H9 (cell line): ENCODE data around the gene R3HDM2. TPM values are rescaled to one million over a fixed set of nuclear protein-coding genes. Genes with fewer than 3 reads are reported as not detected.

Experiments used
- DNase-seq: peaks from one replicate; pipeline ENCODE4 v3.0.0-alpha.2; 2017
- H2AFZ ChIP-seq: one replicate; pipeline ENCODE4 v1.6.1; 2013; ENCODE audit warnings: mild to moderate bottlenecking, low read length, control low read depth, moderate library complexity
- H2AK5ac ChIP-seq: 2 replicates; pipeline ENCODE4 v1.6.1; 2013; ENCODE audit warnings: low read length, control low read depth, mixed read lengths; ENCODE audit not compliant: insufficient read length
- H2BK120ac ChIP-seq: one replicate; pipeline ENCODE4 v1.6.1; 2013; ENCODE audit warnings: low read depth, mild to moderate bottlenecking, low read length, control low read depth, inconsistent platforms; ENCODE audit not compliant: poor library complexity, severe bottlenecking
- H2BK12ac ChIP-seq: 2 replicates; pipeline ENCODE4 v1.6.1; 2013; ENCODE audit warnings: low read length, control low read depth, mixed read lengths, low read depth; ENCODE audit not compliant: insufficient read length
- H2BK15ac ChIP-seq: 2 replicates; pipeline ENCODE4 v1.6.1; 2013; ENCODE audit warnings: low read depth, low read length, control low read depth
- H2BK20ac ChIP-seq: one replicate; pipeline ENCODE4 v1.6.1; 2013; ENCODE audit warnings: low read depth, mild to moderate bottlenecking, low read length, control low read depth, inconsistent platforms; ENCODE audit not compliant: poor library complexity, severe bottlenecking
- H2BK5ac ChIP-seq: 2 replicates; pipeline ENCODE4 v1.6.1; 2013; ENCODE audit warnings: low read length, control low read depth, mixed read lengths; ENCODE audit not compliant: insufficient read length
- H3K14ac ChIP-seq: 2 replicates; pipeline ENCODE4 v1.6.1; 2013; ENCODE audit warnings: low read length, control low read depth; ENCODE audit not compliant: insufficient read depth
- H3K18ac ChIP-seq: 2 replicates; pipeline ENCODE4 v1.6.1; 2013; ENCODE audit warnings: low read depth, mild to moderate bottlenecking, mixed read lengths, low read length, control low read depth; ENCODE audit not compliant: insufficient read length
- H3K23ac ChIP-seq: 2 replicates; pipeline ENCODE4 v1.6.1; 2013; ENCODE audit warnings: low read length, control low read depth, mixed read lengths, low read depth; ENCODE audit not compliant: insufficient read length
- H3K23me2 ChIP-seq: 2 replicates; pipeline ENCODE4 v1.6.1; 2013; ENCODE audit warnings: low read depth, mild to moderate bottlenecking, mixed read lengths, low read length, control low read depth; ENCODE audit not compliant: insufficient read length, poor library complexity, severe bottlenecking
- H3K27ac ChIP-seq: 2 replicates; pipeline ENCODE4 v1.5.1; 2013; ENCODE audit warnings: low read length, control low read depth, mixed read lengths, low read depth; ENCODE audit not compliant: insufficient read length
- H3K27me3 ChIP-seq: 2 replicates; pipeline ENCODE4 v1.6.1; 2013; ENCODE audit warnings: low read length, control low read depth, inconsistent platforms; ENCODE audit not compliant: insufficient read depth
- H3K4ac ChIP-seq: 2 replicates; pipeline ENCODE4 v1.6.1; 2013; ENCODE audit warnings: low read depth, mild to moderate bottlenecking, control low read depth, inconsistent platforms, low read length, moderate library complexity
- H3K4me1 ChIP-seq: 2 replicates; pipeline ENCODE4 v1.6.1; 2013; ENCODE audit warnings: low read length, control low read depth, inconsistent platforms; ENCODE audit not compliant: insufficient read depth
- H3K4me2 ChIP-seq: 2 replicates; pipeline ENCODE4 v1.6.1; 2013; ENCODE audit warnings: low read length, control low read depth, mixed read lengths; ENCODE audit not compliant: insufficient read length, insufficient read depth
- H3K56ac ChIP-seq: 2 replicates; pipeline ENCODE4 v1.6.1; 2013; ENCODE audit warnings: low read depth, mild to moderate bottlenecking, mixed read lengths, low read length, control low read depth; ENCODE audit not compliant: insufficient read length
- H3K79me1 ChIP-seq: 2 replicates; pipeline ENCODE4 v1.6.1; 2013; ENCODE audit warnings: low read depth, mild to moderate bottlenecking, moderate library complexity, low read length, control low read depth, inconsistent platforms; ENCODE audit not compliant: insufficient read depth, poor library complexity, severe bottlenecking
- H3K79me2 ChIP-seq: 2 replicates; pipeline ENCODE4 v1.6.1; 2013; ENCODE audit warnings: low read length, control low read depth, inconsistent platforms; ENCODE audit not compliant: insufficient read depth
- H3K9ac ChIP-seq: 2 replicates; pipeline ENCODE4 v1.6.1; 2013; ENCODE audit warnings: low read length, control low read depth, mixed read lengths; ENCODE audit not compliant: insufficient read length; ENCODE audit errors: extremely low read depth
- H3K9me3 ChIP-seq: one replicate; pipeline ENCODE4 v1.6.1; 2013; ENCODE audit warnings: low read depth, low read length, inconsistent platforms; ENCODE audit not compliant: control insufficient read depth
- H3T11ph ChIP-seq: one replicate; pipeline ENCODE4 v1.6.1; 2013; ENCODE audit warnings: mild to moderate bottlenecking, low read length, control low read depth, inconsistent platforms
- H4K20me1 ChIP-seq: one replicate; pipeline ENCODE4 v1.6.1; 2013; ENCODE audit not compliant: control insufficient read depth, insufficient read length, insufficient read depth
- H4K5ac ChIP-seq: 2 replicates; pipeline ENCODE4 v1.6.1; 2013; ENCODE audit warnings: low read depth, mild to moderate bottlenecking, mixed read lengths, low read length, control low read depth; ENCODE audit not compliant: insufficient read length
- H4K8ac ChIP-seq: replicated peaks from 2 replicates; pipeline ENCODE4 v1.6.1; 2013; ENCODE audit warnings: low read length, control low read depth, mixed read lengths, low read depth; ENCODE audit not compliant: insufficient read length
- H4K91ac ChIP-seq: 2 replicates; pipeline ENCODE4 v1.6.1; 2013; ENCODE audit warnings: low read depth, mild to moderate bottlenecking, moderate library complexity, mixed read lengths, low read length, control low read depth; ENCODE audit not compliant: insufficient read length
- H3K27ac Mint-ChIP-seq, 3 experiments: 2 replicates in 2 of 3; 3 replicates in 1 of 3; pipeline ENCODE4 v1.8.0; 2020 to 2021; ENCODE audit warnings: mixed read lengths in 3 of 3, mild to moderate bottlenecking in 1 of 3, moderate library complexity in 1 of 3
- H3K27me3 Mint-ChIP-seq: 2 replicates; pipeline ENCODE4 v1.8.0; 2021; ENCODE audit warnings: low read depth, mild to moderate bottlenecking, moderate library complexity, mixed read lengths
- H3K36me3 Mint-ChIP-seq, 3 experiments: 2 replicates in 2 of 3; 3 replicates in 1 of 3; pipeline ENCODE4 v1.8.0; 2020 to 2021; ENCODE audit warnings: low read depth in 3 of 3, mixed read lengths in 3 of 3; ENCODE audit not compliant: insufficient read depth in 1 of 3
- H3K4me1 Mint-ChIP-seq, 2 experiments: 2 replicates each; pipeline ENCODE4 v1.8.0; 2020; ENCODE audit warnings: mixed read lengths in 2 of 2
- H3K4me3 Mint-ChIP-seq, 2 experiments: 2 replicates in 1 of 2; 3 replicates in 1 of 2; pipeline ENCODE4 v1.8.0; 2020 to 2021; ENCODE audit warnings: mild to moderate bottlenecking in 2 of 2, mixed read lengths in 2 of 2, moderate library complexity in 1 of 2
- H3K9me3 Mint-ChIP-seq, 2 experiments: 2 replicates in 1 of 2; 3 replicates in 1 of 2; pipeline ENCODE4 v1.8.0; 2020; ENCODE audit warnings: mild to moderate bottlenecking in 2 of 2, mixed read lengths in 2 of 2, moderate library complexity in 1 of 2
- WGBS: extraction: QIAGEN DNeasy Blood & Tissue Kit; methylation state at CpG from one replicate; pipeline ENCODE4 v1.1.7; 2013; ENCODE audit warnings: missing lambda C conversion rate, low lambda C conversion rate, mixed read lengths; ENCODE audit not compliant: insufficient read length; ENCODE audit errors: extremely low coverage; 5-methylcytosine and 5-hydroxymethylcytosine counted together
- total RNA-seq: library from RNA; stranded (reverse); gene quantifications from 2 replicates; pipeline ENCODE4 v1.2.1, GENCODE V29; 2021
- TF ChIP-seq, protein P1 (sequence below): fragments of 200-600 bp; sonication (generic); conservative IDR thresholded peaks from 3 replicates; pipeline ENCODE4 v1.8.0; 2021; ENCODE audit warnings: antibody characterized with exemption, mild to moderate bottlenecking

R3HDM2 gene
- total RNA-seq, 1 experiment from 2014 or later, result 43.9 TPM

DNA sequence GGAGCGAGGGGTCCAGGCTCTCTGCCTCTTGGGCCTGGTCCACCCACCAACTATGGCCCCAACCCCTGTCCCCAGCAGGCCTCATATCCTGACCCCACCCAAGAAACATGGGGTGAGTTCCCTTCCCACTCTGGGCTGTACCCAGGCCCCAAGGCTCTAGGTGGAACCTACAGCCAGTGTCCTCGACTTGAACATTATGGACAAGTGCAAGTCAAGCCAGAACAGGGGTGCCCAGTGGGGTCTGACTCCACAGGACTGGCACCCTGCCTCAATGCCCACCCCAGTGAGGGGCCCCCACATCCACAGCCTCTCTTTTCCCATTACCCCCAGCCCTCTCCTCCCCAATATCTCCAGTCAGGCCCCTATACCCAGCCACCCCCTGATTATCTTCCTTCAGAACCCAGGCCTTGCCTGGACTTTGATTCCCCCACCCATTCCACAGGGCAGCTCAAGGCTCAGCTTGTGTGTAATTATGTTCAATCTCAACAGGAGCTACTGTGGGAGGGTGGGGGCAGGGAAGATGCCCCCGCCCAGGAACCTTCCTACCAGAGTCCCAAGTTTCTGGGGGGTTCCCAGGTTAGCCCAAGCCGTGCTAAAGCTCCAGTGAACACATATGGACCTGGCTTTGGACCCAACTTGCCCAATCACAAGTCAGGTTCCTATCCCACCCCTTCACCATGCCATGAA is 40.3 kb upstream of the R3HDM2 start:
- Histone ChIP-seq H3K18ac (no peak overlapping the region), H3K23me2 (peaks cover 11% of the 10 kb centered on the region), H3K4ac (no peak overlapping the region), H2BK15ac (no peak overlapping the region), H4K5ac (no peak overlapping the region), H2BK20ac (no peak overlapping the region), H4K20me1 (no peaks in the 10 kb centered on the region), H3K27ac (no peak overlapping the region), H3K79me2 (no peaks in the 10 kb centered on the region), H4K8ac (no peak overlapping the region), H2AFZ (no peak overlapping the region), H3K4me1 (no peaks in the 10 kb centered on the region), H3K79me1 (no peaks in the 10 kb centered on the region), H3K27me3 (peaks cover 29% of the 10 kb centered on the region), H2BK5ac (no peak overlapping the region), H4K91ac (no peak overlapping the region), H2BK12ac (no peak overlapping the region), H3K14ac (no peak overlapping the region), H3K9ac (no peak overlapping the region), H2BK120ac (no peak overlapping the region), H3K23ac (no peak overlapping the region), H3K4me2 (no peak overlapping the region), H3K9me3 (no peaks in the 10 kb centered on the region), H3T11ph (no peak overlapping the region), H3K56ac (no peak overlapping the region), H2AK5ac (no peak overlapping the region)
- no peak overlapping the region for H3K27ac Mint-ChIP-seq
- H3K4me3 Mint-ChIP-seq, result no peak overlapping the region; a peak in 1 of 5 replicates
- no peaks in the 10 kb centered on the region for H3K9me3 Mint-ChIP-seq
- WGBS, result no CpG with 5 or more reads among the region's 4 CpGs
- H3K27me3 Mint-ChIP-seq, result peaks cover 57% of the 10 kb centered on the region
- peaks cover 0 to 15% (median 5%) of the 10 kb centered on the region in 3 experiments; a peak in 5 of 7 replicates for H3K36me3 Mint-ChIP-seq
- DNase-seq, result no peak
- TF ChIP-seq, protein P1, sequence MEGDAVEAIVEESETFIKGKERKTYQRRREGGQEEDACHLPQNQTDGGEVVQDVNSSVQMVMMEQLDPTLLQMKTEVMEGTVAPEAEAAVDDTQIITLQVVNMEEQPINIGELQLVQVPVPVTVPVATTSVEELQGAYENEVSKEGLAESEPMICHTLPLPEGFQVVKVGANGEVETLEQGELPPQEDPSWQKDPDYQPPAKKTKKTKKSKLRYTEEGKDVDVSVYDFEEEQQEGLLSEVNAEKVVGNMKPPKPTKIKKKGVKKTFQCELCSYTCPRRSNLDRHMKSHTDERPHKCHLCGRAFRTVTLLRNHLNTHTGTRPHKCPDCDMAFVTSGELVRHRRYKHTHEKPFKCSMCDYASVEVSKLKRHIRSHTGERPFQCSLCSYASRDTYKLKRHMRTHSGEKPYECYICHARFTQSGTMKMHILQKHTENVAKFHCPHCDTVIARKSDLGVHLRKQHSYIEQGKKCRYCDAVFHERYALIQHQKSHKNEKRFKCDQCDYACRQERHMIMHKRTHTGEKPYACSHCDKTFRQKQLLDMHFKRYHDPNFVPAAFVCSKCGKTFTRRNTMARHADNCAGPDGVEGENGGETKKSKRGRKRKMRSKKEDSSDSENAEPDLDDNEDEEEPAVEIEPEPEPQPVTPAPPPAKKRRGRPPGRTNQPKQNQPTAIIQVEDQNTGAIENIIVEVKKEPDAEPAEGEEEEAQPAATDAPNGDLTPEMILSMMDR, result no peak
- peaks cover 0 to 6% of the 10 kb centered on the region in 2 experiments for H3K4me1 Mint-ChIP-seq
